Lower leg skin (tissue), 3 donors: ENCODE measurements around the gene AHCYL2.

Source experiments
- CTCF ChIP-seq, 3 donors: fragments of 450-650 bp; IDR thresholded peaks; one replicate each; pipeline ENCODE4 v1.5.1; 2016; ENCODE audit warnings: antibody characterized with exemption in 3 of 3, mild to moderate bottlenecking in 3 of 3, moderate library complexity in 2 of 3
- POLR2A ChIP-seq, 2 donors: fragments of 450-650 bp; IDR thresholded peaks; one replicate each; pipeline ENCODE4 v1.6.1; 2016 to 2017; ENCODE audit warnings: antibody characterized with exemption in 2 of 2, mild to moderate bottlenecking in 1 of 2, moderate library complexity in 1 of 2

- TF ChIP-seq POLR2A (IDR thresholded peaks at IDR 0.05) = no peak
- TF ChIP-seq CTCF (IDR thresholded peaks at IDR 0.05) = no peak
Measured at GRCh38 chr7:129176916-129177710, 47.7 kb upstream of the AHCYL2 start.
